ENCODE measurements around the gene RASGEF1C. TPM values are rescaled to one million over a fixed set of nuclear protein-coding genes. Genes with fewer than 3 reads are reported as not detected.

The RASGEF1C gene
- total RNA-seq, 2 experiments from 2014 or later, result not detected

GRCh38 chr5:180160215-180160614 lies 48.8 kb downstream of the RASGEF1C start:
- Mint-ChIP-seq H3K4me1 (ENCODE audit: low read depth) (no peaks in the 10 kb centered on the region), H3K4me3 (no peak overlapping the region), H3K27ac (no peak overlapping the region), H3K36me3 (ENCODE audit: low read depth) (no peaks in the 10 kb centered on the region), H3K9me3 (peaks cover 5% of the 10 kb centered on the region), H3K27me3 (peaks cover 34% of the 10 kb centered on the region)
- CTCF ChIA-PET, result no interaction called here
- Histone ChIP-seq H3K27me3 (ENCODE audit: control insufficient read depth in 1 of 2, insufficient read depth in 2 of 2, low read length in 2 of 2) (peaks cover 0 to 2% of the 10 kb centered on the region in 2 experiments), H3K4me1 (ENCODE audit: insufficient read depth, low read length) (no peaks in the 10 kb centered on the region), H3K9me3 (ENCODE audit: control insufficient read depth in 1 of 2, insufficient read depth in 1 of 2, low read length in 2 of 2) (peaks cover 0 to 17% of the 10 kb centered on the region in 2 experiments), H3K4me3 (ENCODE audit: low read length) (no peak overlapping the region), H3K36me3 (ENCODE audit: insufficient read depth, low read length) (no peaks in the 10 kb centered on the region), H3K27ac (ENCODE audit: low read depth in 1 of 2, low read length in 2 of 2) (no peak overlapping the region)
- POLR2A ChIA-PET, result no interaction called here
- intact Hi-C loops (cut with DNase I, micrococcal nuclease), result no loop called here
- DNase-seq, result no peak
- ATAC-seq (ENCODE audit: poor library complexity), result no peak
- TF ChIP-seq CTCF (IDR thresholded peaks at IDR 0.05), result no peak

GRCh38 chr5:180159756-180160155 lies 49.3 kb downstream of the RASGEF1C start:
- Histone ChIP-seq H3K27ac (ENCODE audit: low read depth in 1 of 2, low read length in 2 of 2) (no peak overlapping the region), H3K4me1 (ENCODE audit: insufficient read depth, low read length) (no peaks in the 10 kb centered on the region), H3K9me3 (ENCODE audit: control insufficient read depth in 1 of 2, insufficient read depth in 1 of 2, low read length in 2 of 2) (peaks cover 0 to 22% of the 10 kb centered on the region in 2 experiments), H3K27me3 (ENCODE audit: control insufficient read depth in 1 of 2, insufficient read depth in 2 of 2, low read length in 2 of 2) (peaks cover 0 to 2% of the 10 kb centered on the region in 2 experiments), H3K4me3 (ENCODE audit: low read length) (no peak overlapping the region), H3K36me3 (ENCODE audit: insufficient read depth, low read length) (no peaks in the 10 kb centered on the region)
- intact Hi-C loops (cut with DNase I, micrococcal nuclease), result no loop called here
- CTCF ChIA-PET, result no interaction called here
- Mint-ChIP-seq H3K4me1 (ENCODE audit: low read depth) (no peaks in the 10 kb centered on the region), H3K9me3 (peaks cover 5% of the 10 kb centered on the region), H3K4me3 (no peak overlapping the region), H3K27ac (no peak overlapping the region), H3K27me3 (peaks cover 32% of the 10 kb centered on the region), H3K36me3 (ENCODE audit: low read depth) (no peaks in the 10 kb centered on the region)
- POLR2A ChIA-PET, result no interaction called here
- no peak for TF ChIP-seq CTCF (IDR thresholded peaks at IDR 0.05)
- ATAC-seq (ENCODE audit: poor library complexity) (no peak), DNase-seq (no peak)

GRCh38 chr5:180157866-180158265 lies 51.1 kb downstream of the RASGEF1C start:
- Histone ChIP-seq H3K36me3 (ENCODE audit: insufficient read depth, low read length) (no peaks in the 10 kb centered on the region), H3K9me3 (ENCODE audit: control insufficient read depth in 1 of 2, insufficient read depth in 1 of 2, low read length in 2 of 2) (peaks cover 0 to 30% of the 10 kb centered on the region in 2 experiments), H3K27me3 (ENCODE audit: control insufficient read depth in 1 of 2, insufficient read depth in 2 of 2, low read length in 2 of 2) (peaks cover 0 to 2% of the 10 kb centered on the region in 2 experiments), H3K4me3 (ENCODE audit: low read length) (no peak overlapping the region), H3K27ac (ENCODE audit: low read depth in 1 of 2, low read length in 2 of 2) (no peak overlapping the region), H3K4me1 (ENCODE audit: insufficient read depth, low read length) (no peaks in the 10 kb centered on the region)
- POLR2A ChIA-PET, result no interaction called here
- DNase-seq, result no peak
- Mint-ChIP-seq H3K36me3 (ENCODE audit: low read depth) (no peaks in the 10 kb centered on the region), H3K4me1 (ENCODE audit: low read depth) (no peaks in the 10 kb centered on the region), H3K9me3 (no peaks in the 10 kb centered on the region), H3K4me3 (no peak overlapping the region), H3K27me3 (peaks cover 30% of the 10 kb centered on the region), H3K27ac (no peak overlapping the region)
- no peak for ATAC-seq (ENCODE audit: poor library complexity)
- no peak for TF ChIP-seq CTCF (IDR thresholded peaks at IDR 0.05)
- CTCF ChIA-PET, result no interaction called here
- intact Hi-C loops (cut with DNase I, micrococcal nuclease), result no loop called here
